Measurements from ENCODE around the gene PKMYT1. TPM values are rescaled to one million over a fixed set of nuclear protein-coding genes. Genes with fewer than 3 reads are reported as not detected.

Gene PKMYT1
- total RNA-seq, result 2.0 and 2.5 TPM in 2 replicates

GRCh38 chr16:2980227-2981176 lies at the start of gene PKMYT1:
Gene PKMYT1 (minus strand): TSS chr16:2980446. CDS start chr16:2979657, 789 bp downstream.

GRCh38 chr16:3023669-3024478 lies 43.6 kb upstream of the PKMYT1 start, which contains the start of the genes HCFC1R1 and THOC6:
Gene HCFC1R1 (minus strand): TSS chr16:3023942. CDS start chr16:3023941, 1 bp downstream.
Gene THOC6 (plus strand): TSS chr16:3024035. CDS start chr16:3024327, 292 bp downstream.

GRCh38 chr16:3020247-3020603 lies 40.0 kb upstream of the PKMYT1 start, which contains the start of gene TNFRSF12A:
Gene TNFRSF12A (plus strand): TSS chr16:3020368. CDS start chr16:3020398, 30 bp downstream.

GRCh38 chr16:3017794-3018506 lies 37.7 kb upstream of the PKMYT1 start, which contains the start of gene CLDN6:
Gene CLDN6 (minus strand): TSS chr16:3018183. CDS start chr16:3016021, 2,162 bp downstream.

GRCh38 chr16:3012828-3013420 lies 32.7 kb upstream of the PKMYT1 start, which contains the start of gene CLDN9:
Gene CLDN9 (plus strand): TSS chr16:3012923. CDS start chr16:3013363, 440 bp downstream.

GRCh38 chr16:2968738-2969544 lies 11.3 kb downstream of the PKMYT1 start, which contains the start of gene PAQR4:
Gene PAQR4 (plus strand): TSS chr16:2969348. CDS start chr16:2969675, 327 bp downstream.

GRCh38 chr16:2963723-2964474 lies 16.3 kb downstream of the PKMYT1 start, which contains the start of gene KREMEN2:
Gene KREMEN2 (plus strand): TSS chr16:2964275. CDS start chr16:2964521, 246 bp downstream.

Other genes with a start within 250 kb of the PKMYT1 start
- 108 and 123 TPM in 2 replicates for gene SRRM2, start 227.8 kb downstream of the PKMYT1 start, total RNA-seq
- 186 and 207 TPM in 2 replicates for gene ELOB, start 203.2 kb downstream of the PKMYT1 start, total RNA-seq
- gene PRSS33, start 192.9 kb downstream of the PKMYT1 start, total RNA-seq, result not detected in 2 replicates
- not detected in 2 replicates for gene PRSS41, start 182.0 kb downstream of the PKMYT1 start, total RNA-seq
- 0.23 TPM in 1 of 2 replicates, not detected in the other for gene PRSS21, start 163.2 kb downstream of the PKMYT1 start, total RNA-seq
- gene ZG16B, start 150.1 kb downstream of the PKMYT1 start, total RNA-seq, result 0.13 TPM in 1 of 2 replicates, not detected in the other
- gene PRSS22, start 122.3 kb downstream of the PKMYT1 start, total RNA-seq, result not detected in 2 replicates
- 42.1 and 44.4 TPM in 2 replicates for gene FLYWCH2, start 97.2 kb downstream of the PKMYT1 start, total RNA-seq
- 36.4 and 89.1 TPM in 2 replicates for gene FLYWCH1, start 68.5 kb downstream of the PKMYT1 start, total RNA-seq
- not detected in 2 replicates for gene KREMEN2, start 16.2 kb downstream of the PKMYT1 start, total RNA-seq
- 3.3 and 3.4 TPM in 2 replicates for gene PAQR4, start 11.1 kb downstream of the PKMYT1 start, total RNA-seq
- 0.10 TPM in 1 of 2 replicates, not detected in the other for gene CLDN9, start 32.5 kb upstream of the PKMYT1 start, total RNA-seq
- 0.13 and 0.46 TPM in 2 replicates for gene CLDN6, start 37.7 kb upstream of the PKMYT1 start, total RNA-seq
- gene TNFRSF12A, start 39.9 kb upstream of the PKMYT1 start, total RNA-seq, result 185 and 394 TPM in 2 replicates
- 33.4 and 46.1 TPM in 2 replicates for gene HCFC1R1, start 43.5 kb upstream of the PKMYT1 start, total RNA-seq
- 14.1 and 17.3 TPM in 2 replicates for gene THOC6, start 43.6 kb upstream of the PKMYT1 start, total RNA-seq
- gene BICDL2, start 56.5 kb upstream of the PKMYT1 start, total RNA-seq, result 0.40 and 0.46 TPM in 2 replicates
- gene MMP25, start 66.1 kb upstream of the PKMYT1 start, total RNA-seq, result not detected in 2 replicates
- gene IL32, start 85.2 kb upstream of the PKMYT1 start, total RNA-seq, result 4.0 and 6.3 TPM in 2 replicates
- gene ZSCAN10, start 118.8 kb upstream of the PKMYT1 start, total RNA-seq, result not detected in 2 replicates
- gene ZNF205, start 132.1 kb upstream of the PKMYT1 start, total RNA-seq, result 12.4 and 16.0 TPM in 2 replicates
- gene ZNF213, start 154.6 kb upstream of the PKMYT1 start, total RNA-seq, result 11.6 and 15.3 TPM in 2 replicates
- 0.07 TPM in 1 of 2 replicates, not detected in the other for gene OR1F1, start 207.8 kb upstream of the PKMYT1 start, total RNA-seq

All from smooth muscle cell of the pulmonary artery (primary cell).